C4-2B (cell line): ENCODE measurements around the gene RHPN2.

Experiments used
- H3K27ac ChIP-seq: fragments of 450-650 bp; 2 replicates; pipeline ENCODE4 v1.5.1; 2017
- ZFX ChIP-seq: fragments of 450-650 bp; IDR thresholded peaks from 2 replicates; pipeline ENCODE4 v1.6.1; 2017
- TF ChIP-seq, protein P1 (sequence below): fragments of 450-650 bp; conservative IDR thresholded peaks from 2 replicates; pipeline ENCODE4 v1.5.1; 2017; ENCODE audit warnings: mild to moderate bottlenecking

The RHPN2 gene

DNA sequence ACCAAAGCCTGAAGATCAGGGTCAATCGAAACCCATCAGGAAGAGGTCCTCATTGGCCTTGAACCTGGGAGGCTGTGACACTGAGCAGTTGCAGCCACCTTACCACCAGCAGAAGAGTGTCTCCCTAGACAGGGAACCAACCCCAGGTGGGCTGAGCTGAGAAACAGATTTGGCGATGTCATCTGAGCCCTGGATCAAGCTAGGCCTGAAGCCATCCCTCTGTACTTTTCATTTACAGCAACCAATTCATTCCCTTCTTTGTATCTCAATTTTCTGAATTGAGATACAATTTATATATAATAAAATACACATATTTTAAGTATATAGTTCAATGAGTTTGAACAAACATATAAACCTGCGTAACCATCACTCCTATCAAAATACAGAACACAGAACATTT, 14.6 kb downstream of the RHPN2 start:
- H3K27ac ChIP-seq, result no peak overlapping the region
- no peak for TF ChIP-seq ZFX
- TF ChIP-seq, protein P1, sequence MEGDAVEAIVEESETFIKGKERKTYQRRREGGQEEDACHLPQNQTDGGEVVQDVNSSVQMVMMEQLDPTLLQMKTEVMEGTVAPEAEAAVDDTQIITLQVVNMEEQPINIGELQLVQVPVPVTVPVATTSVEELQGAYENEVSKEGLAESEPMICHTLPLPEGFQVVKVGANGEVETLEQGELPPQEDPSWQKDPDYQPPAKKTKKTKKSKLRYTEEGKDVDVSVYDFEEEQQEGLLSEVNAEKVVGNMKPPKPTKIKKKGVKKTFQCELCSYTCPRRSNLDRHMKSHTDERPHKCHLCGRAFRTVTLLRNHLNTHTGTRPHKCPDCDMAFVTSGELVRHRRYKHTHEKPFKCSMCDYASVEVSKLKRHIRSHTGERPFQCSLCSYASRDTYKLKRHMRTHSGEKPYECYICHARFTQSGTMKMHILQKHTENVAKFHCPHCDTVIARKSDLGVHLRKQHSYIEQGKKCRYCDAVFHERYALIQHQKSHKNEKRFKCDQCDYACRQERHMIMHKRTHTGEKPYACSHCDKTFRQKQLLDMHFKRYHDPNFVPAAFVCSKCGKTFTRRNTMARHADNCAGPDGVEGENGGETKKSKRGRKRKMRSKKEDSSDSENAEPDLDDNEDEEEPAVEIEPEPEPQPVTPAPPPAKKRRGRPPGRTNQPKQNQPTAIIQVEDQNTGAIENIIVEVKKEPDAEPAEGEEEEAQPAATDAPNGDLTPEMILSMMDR, result no peak

DNA sequence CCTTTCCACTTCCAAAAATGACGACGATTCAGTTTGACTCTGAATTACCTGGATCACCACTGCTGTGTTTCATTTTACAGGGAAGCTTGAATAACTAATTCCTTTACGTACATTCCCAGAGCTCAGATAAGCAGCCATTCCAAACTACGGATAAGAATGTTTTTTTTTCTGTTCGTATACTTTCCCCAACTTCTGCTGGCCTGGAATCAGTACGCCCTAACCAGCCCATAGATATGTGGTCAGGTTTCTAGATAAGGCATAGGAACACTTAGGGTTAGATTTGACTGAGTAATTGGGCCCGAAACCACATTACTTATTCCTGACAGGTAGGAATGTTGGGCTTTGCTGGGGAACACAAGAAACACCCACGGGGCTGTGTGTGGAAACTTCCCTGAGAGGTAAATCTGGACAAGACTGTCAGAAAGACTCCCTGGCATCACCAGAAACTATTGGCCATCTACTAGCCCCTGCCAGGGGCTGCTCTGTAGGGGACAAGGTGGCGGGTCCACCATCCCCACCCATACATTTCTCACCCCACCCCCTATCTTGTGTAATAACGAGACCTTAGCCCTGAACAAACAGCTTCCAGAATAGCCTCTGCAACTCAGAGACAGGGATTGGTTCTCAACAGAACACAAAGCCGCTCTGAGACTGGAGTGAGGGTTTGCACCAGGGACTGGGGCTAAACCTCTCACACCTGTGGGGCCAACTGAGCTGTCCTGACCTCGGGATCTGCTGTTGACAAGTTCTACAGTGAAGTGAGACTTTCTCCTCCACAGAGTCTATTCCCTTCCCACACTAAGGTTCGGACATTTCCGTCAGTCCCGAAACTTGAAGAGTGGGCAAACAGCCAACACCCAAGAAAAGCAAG, 15.6 kb downstream of the RHPN2 start:
- TF ChIP-seq, protein P1, result no peak
- TF ChIP-seq ZFX, result no peak
- no peak overlapping the region for H3K27ac ChIP-seq

DNA sequence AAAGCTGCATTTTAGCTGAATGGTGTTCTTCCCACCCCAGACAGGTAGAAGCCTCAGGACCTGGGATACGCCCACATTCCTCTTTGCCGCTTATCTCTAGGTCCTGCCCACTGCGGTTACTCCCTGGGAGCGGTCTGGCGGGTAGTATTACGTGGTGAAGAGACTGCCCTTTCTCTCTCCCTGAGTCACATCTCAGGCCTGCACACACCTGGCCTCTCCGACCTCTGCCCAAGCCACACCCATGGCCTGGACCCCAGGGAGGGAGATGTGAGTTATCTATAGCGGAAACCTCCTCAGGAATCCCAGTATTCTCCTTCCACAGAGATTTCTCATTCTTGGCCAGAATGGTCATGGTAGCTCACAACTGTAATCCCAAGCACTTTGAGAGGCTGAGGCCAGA, 17.3 kb downstream of the RHPN2 start:
- H3K27ac ChIP-seq, result no peak overlapping the region
- TF ChIP-seq, protein P1, result no peak
- no peak for TF ChIP-seq ZFX

DNA sequence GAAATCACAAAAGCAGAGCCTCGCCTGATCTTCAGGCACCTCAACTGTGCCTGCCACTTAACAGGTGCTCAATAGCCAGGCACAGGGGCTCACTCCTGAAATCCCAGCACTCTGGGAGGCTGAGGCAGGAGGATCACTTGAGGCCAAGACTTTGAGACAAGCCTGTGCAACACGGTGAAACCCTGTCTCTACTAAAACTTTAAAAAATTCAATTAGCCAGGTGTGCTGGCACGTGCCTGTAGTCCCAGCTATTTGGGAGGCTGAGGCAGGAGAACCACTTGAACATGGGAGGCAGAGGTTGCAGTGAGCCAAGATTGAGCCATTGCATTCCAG, 22.9 kb downstream of the RHPN2 start:
- peak overlapping the region; percentile 30 for H3K27ac ChIP-seq

DNA sequence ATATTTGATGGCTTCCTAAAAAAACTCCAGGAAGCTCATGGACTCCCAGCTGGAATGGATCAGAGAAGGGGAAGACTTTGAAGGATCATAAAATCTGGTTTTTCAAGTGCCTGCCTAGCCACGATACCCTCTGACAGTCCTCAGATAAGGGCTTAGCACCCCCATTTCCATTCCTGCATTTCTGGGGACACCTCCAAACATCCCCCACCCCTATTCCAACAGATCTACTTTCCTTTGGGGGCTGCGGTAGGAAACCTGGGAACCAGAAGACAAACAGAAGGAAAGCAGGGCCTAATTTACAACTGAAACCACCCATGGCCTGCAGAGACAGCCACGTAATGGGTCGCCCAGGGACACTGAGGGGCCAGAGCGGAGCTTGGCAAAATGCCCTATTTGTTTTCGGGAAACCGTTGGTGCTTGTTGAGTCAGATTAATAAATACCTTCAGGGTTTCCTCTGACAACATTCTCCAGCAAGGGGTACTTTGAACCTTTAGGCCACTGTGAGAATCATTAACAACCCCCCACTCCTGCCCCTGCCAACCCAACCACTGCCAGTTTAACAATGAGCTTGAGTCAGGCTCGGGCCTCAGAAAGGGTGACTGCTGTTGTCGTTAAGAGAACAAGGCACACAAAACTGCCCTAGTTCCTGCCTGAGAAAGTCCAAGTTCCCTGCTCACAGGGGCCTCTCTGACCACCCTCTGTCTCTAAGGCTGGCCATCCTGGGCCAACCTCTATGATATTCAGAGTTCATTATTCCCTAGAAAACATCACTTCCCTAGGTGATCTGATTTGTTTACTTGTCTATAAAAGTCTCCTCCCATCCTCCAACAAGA, 23.5 kb downstream of the RHPN2 start:
- no peak for TF ChIP-seq ZFX
- TF ChIP-seq, protein P1, result no peak
- H3K27ac ChIP-seq, result peak overlapping the region; percentile 30

DNA sequence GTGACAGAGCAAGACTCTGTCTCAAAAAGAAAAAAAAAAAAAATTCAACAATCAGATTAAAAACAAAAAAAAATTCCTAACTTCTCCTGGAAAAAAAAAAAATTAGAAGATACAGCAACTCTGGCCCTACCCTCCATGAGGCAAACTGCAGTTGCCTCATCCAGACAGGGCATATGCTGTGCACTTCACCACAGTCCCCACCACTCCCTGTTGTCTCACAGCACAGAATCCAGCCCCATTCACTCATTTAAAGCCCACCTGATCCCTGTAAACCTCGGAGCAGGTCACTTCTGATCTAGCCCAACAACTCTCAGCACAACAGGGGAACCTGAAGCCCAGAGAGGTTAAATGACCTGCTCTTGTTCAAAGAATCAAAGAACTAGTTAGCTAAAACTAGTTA, 24.9 kb downstream of the RHPN2 start:
- no peak for TF ChIP-seq ZFX
- TF ChIP-seq, protein P1, result no peak
- H3K27ac ChIP-seq, result no peak overlapping the region

DNA sequence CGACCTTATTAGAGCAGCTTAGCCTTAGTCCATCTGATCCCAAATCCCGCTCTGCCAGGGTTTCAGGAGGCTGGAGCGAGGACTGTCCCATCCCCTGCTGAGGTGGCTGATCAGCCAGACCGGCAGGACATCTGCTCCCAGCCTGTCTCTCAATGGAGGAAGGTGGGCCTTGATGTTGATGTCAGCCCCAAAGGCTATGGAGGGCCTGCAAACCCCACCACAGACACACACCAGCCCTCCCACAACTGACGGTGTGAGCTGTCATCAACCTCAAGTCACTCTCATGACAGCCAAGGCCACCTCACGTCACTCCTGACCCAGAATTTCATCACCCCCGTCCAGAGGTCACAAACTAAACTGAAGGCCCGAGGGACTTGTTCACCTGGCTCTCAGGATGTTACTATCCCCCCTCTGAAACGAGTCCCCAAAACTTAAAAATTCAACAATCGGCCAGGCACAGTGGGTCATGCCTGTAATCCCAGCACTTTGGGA, 25.5 kb downstream of the RHPN2 start:
- no peak overlapping the region for H3K27ac ChIP-seq
- TF ChIP-seq, protein P1, result no peak
- no peak for TF ChIP-seq ZFX

DNA sequence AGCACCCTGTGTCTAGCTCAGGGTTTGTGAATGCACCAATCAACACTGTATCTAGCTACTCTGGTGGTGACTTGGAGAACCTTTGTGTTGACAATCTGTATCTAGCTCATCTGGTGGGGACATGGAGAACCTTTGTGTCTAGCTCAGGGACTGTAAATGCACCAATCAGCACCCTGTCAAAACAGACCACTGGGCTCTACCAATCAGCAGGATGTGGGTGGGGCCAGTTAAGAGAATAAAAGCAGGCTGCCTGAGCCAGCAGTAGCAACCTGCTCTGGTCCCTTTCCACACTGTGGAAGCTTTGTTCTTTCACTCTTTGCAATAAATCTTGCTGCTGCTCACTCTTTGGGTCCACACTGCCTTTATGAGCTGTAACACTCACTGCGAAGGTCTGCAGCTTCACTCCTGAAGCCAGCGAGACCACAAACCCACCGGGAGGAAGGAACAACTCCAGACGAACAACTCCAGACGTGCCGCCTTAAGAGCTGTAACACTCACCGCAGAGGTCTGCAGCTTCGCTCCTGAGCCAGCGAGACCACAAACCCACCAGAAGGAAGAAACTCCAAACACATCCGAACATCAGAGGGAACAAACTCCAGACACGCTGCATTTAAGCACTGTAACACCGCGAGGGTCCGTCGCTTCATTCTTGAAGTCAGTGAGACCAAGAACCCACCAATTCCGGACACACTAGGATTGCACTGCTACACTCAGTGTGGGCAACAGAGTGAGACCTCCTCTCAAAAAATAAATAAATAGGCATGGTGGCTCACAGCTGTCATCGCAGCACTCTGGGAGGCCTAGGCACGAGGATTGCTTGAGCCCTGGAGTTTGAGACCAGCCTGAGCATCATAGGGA, 27.3 kb downstream of the RHPN2 start:
- H3K27ac ChIP-seq, result peak overlapping the region; percentile 31

DNA sequence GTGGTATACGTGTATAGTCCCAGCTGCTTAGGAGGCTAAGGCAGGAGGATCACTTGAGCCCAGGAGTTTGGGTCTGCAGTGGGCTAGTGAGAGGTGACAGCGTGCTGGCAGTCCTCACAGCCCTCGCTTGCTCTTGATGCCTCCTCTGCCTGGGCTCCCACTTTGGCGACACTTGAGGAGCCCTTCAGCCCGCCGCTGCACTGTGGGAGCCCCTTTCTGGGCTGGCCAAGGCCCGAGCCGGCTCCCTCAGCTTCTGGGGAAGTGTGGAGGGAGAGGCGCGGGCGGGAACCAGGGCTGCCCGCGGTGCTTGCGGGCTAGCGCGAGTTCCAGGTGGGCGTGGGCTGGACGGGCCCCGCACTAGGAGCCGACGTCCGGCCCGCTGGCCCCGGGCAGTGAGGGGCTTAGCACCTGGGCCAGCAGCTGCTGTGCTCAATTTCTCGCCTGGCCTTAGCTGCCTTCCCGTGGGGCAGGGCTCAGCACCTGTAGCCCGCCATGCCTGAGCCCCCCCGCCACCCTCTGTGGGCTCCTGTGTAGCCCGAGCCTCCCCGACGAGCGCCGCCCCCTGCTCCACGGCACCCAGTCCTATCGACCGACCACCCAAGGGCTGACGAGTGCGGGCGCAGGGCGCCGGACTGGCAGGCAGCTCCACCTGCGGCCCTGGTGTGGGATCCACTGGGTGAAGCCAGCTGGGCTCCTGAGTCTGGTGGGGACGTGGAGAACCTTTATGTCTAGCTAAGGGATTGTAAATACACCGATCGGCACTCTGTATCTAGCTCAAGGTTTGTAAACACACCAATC, 28.1 kb downstream of the RHPN2 start:
- H3K27ac ChIP-seq, result 0 out of 2 replicates have a peak overlapping the region, but pooled peaks have one; percentile 0
